HG03521 (cell line): ENCODE results near the gene ZNF638.

Experiments used
- ATAC-seq: cut with Tn5 transposase; IDR thresholded peaks from one replicate; pipeline ENCODE4 v1.9.1; 2021; ENCODE audit warnings: mild to moderate bottlenecking, moderate library complexity; ENCODE audit not compliant: unreplicated experiment

ZNF638 gene

DNA sequence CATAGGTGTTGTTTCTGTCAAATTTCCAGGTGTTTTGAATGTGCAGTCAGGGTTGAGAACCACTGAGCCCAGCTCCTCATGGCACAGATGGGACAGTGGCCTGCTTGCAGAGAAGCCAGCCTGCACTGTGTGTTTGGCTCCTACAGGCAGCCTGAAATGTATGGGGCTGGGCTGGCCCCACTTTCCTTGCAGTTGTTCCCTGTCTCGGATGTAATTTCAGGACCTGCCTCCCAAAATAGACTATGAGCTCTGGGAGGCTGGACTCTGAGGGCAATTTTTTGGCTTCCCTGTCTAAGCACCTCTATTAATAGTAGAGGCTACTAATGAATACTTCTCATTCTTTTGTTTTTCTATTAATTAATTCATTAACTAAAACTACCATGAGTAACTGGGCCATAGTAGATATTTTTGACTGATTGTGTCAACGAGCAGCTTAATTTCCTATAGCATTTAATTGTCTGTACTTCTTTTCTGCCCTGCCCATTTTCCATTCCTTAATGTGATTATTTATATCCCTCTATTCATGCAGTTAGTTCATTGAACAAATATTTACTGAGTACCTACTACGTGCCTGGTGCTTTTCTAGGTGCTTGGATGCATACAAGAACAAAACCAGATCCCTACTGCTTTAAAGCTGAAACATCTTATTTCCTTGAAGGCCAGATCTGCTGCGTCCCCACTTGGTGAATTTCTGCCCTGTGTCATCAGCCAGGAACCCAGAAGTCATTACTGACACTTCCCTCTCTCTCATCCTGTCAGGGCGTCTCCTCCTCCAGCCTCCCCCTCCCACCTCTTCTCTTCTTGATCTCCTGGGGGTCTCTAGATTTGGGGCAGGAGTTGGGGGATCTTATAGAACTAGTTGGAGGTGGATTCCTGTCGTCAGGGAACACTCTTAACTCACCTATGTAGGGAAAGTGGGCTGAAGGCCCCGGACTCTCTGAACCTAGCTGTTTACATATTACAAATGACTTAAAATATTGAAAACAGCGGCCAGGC lies 138.1 kb downstream of the ZNF638 start:
- ATAC-seq, result no peak

- no peak for ATAC-seq
Measured at GRCh38 chr2:71471276-71471675, 139.7 kb downstream of the ZNF638 start.

DNA sequence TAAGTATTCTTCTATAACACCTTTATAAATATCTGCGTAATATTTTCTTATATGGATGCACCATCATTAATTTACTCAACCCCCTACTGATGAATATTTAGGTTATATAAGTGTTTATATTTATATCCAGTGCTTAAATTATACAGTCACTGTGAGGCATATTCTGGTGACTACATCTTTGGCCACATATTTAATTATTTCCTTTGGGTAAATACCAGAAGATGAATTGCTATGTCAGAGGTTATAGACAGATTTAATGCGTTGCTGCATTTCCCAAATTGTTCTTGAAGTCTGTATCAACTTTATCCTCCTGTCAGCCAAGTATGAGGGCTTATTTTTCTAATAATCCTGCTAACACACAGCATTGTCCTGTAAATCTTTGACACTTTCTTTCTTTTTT lies 140.4 kb downstream of the ZNF638 start:
- no peak for ATAC-seq

DNA sequence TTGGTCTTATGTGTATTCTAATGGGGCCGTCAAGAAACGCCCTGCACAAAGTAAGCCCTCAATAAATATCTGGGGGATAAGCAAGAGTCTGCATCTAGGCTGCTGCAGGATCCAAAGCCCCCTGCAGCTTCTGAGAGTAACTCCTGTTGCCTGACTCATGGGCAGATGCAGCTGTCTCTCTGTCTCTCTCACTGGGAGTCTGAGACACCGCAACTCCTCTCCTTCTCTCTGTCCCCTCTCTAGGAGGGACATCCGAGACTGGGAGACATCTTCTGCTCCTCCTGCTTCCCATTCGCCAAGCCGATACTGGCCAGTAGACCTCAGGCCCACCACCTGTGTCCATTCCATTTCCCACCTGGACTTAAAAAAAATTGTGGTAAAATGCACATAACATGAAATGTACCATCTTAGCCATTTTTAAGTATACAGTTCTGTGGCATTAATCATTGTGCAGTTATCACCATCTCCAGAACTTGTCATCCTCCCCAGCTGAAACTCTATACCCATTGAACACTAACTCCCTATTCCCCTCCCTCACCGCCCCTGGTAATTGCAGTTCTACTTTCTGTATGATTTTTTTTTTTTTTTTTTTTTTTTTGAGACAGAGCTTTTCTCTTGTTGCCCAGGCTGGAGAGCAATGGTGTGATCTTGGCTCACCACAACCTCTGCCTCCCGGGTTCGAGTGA lies 141.9 kb downstream of the ZNF638 start:
- no peak for ATAC-seq

DNA sequence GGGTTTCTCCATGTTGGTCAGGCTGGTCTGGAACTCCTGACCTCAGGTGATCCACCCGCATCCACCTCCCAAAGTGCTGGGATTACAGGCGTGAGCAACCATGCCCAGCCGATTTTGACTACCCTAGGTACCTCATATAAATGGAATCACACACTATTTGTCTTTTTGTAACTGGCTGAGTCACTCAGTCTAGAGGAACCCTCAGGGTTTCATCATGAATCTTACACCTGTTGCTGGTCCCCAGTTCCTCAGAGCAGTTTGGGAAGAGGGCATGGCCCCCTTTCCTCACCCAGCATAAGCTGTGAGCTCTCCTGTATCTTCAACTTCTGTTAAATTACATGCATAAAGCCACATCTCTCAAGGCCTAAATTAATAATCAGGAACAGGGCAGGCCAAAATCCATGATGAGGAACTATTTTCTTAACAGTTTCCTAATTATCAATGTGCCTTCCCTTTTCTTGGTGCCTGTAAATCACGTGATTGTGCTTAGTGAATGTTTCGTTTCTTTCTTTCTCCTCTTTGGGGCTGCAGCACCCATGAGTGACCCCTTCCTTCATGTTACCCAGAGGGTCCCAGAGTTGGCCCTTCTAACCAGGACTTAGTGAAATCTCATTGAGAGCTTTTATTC lies 142.6 kb downstream of the ZNF638 start:
- ATAC-seq, result no peak

DNA sequence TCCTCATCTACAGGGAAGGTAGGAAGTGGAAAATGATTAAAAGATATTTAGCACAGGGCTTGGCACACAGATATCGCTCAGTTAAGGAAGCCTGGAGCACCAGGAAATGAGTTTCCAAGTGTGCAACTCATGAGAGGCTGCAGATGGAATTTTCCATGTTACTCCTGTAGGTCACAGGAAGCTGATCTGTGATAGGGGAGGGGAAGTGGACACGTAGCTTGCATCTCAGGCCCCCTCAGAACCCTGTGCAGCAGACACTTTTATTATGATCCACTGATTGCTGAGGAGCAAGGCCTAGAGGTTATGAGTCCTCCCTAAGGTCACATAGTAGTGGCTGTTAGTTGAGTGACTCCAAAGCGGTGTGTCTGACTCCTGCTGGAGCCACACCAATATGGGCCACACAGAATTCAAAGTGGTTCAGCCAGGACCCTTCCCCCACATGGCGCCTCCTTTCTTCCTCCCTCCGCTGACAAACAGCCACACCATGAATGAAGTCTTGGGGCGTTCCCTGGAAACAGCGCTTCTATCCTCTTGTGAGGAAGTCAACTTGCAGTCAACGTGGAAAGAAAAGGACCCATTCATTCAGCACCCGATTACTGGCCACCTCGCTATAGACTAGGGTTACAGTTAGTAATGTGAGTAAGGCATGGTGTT lies 143.3 kb downstream of the ZNF638 start:
- no peak for ATAC-seq

- no peak for ATAC-seq
Measured at GRCh38 chr2:71476495-71476894, 144.9 kb downstream of the ZNF638 start.

DNA sequence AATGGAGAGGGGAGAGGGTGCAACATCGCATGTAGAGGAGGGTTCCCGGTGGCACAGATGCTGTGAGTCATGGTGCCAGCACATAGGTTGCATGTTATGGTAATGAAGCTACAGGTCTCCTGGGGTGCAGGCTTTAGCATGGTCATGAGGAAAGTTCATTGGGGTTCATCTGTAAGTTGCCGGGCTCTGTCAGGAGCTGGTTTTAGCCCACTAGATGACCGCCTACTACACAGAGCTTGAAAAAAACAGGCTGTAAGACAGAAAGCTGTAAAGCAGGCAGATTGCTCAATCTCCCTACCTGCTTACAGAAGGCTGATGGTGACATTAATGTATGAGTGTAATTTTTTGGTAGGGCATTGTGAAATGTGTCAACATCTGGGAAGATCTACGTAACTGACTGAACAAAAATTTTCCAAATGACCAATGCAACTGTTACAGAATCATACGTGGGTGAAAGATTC lies 145.7 kb downstream of the ZNF638 start:
- ATAC-seq, result no peak

- no peak for ATAC-seq
Measured at GRCh38 chr2:71478806-71479205, 147.2 kb downstream of the ZNF638 start.

GRCh38 chr2:71479261-71479660 lies 147.7 kb downstream of the ZNF638 start:
- no peak for ATAC-seq

GRCh38 chr2:71481111-71481510 lies 149.5 kb downstream of the ZNF638 start:
- no peak for ATAC-seq

GRCh38 chr2:71482055-71482454 lies 150.5 kb downstream of the ZNF638 start:
- ATAC-seq, result no peak

- ATAC-seq, result no peak
Measured at GRCh38 chr2:71483246-71483645, 151.7 kb downstream of the ZNF638 start.

GRCh38 chr2:71484354-71484753 lies 152.8 kb downstream of the ZNF638 start:
- ATAC-seq, result no peak
